ENCODE data around the gene C11orf91. TPM values are rescaled to one million over a fixed set of nuclear protein-coding genes. Genes with fewer than 3 reads are reported as not detected.
"Not testable (repeated sequence)": the region's sequence is repeated elsewhere in the genome, so short reads cannot be mapped to it uniquely, and the experiment has no call there.

C11orf91 gene
- polyA plus RNA-seq, 1 donor, result not detected

DNA sequence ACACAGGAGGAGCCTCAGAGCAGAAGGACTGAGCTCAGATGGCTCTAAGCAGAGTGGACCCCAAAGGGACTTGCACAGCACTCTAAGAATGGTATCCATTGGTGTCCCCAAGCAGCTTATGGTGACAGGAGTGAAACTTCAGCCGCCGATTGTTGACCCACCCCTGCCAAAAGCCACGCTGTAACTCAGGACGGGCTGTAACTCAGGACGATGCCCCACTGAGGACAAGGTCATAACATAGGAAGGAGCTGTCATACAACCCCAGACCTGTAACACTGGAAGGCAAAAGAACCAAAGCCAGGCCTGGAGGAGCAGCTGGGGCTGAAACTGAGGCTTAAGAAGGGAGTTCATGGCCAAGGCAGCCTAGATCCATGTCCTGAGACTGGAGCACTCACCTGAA lies 21.4 kb upstream of the C11orf91 start:
- no peak for DNase-seq

DNA sequence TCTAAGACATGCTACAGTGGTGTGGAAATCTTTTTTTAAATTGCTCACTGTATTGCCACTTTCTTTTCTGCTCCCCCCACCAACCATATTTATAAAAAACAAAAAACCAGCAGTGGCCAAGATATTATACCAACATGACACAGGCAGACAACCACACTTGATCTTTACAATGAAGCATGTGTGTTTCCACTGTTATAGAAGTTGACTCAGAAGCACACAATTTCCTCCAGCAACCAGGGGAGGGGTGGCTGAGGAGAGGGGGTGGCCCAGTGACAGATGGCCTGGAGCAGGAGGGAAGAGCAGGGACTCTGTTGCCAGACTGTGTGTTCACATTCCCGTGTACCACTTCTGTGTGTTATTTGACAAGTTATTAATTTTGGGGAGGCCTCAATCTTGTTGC lies 20.8 kb upstream of the C11orf91 start:
- DNase-seq, result no peak

DNA sequence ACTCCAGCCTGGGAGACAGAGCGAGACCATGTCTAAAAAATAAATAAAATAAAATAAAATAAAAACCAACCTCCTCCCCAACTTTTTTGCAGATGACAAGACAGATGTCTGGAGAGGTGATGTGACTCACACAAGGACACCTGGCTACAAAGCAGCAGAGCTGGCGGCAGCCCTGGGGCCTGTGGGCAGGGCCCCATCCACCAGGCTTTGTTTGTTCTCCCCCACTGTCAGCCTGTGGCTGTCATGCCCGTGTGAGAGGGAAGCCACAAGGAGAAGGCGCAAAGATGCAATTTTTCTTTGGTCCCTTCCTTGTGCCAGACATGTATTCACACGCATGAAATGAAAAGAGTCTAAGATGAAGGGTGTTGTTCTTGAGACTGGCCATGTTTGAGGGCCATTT lies 19.0 kb upstream of the C11orf91 start:
- no peak for DNase-seq

DNA sequence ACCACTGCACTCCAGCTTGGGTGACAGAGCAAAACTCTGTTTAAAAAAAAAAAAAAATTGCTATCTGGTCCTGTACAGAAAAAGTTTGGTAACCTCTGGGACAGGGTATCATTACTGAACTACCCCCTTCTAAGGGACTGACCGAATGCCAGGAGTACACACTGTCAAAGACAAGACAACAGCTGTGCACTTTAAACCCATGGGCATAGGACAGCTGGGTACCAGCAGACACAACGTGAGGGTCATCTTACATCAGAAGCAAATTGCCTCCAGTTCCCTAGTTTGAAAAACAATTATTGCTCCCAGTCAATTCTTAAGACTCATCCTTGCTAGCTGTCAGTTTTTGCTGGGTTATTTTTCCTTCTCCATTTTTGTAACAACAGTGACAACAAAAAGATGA lies 17.8 kb upstream of the C11orf91 start:
- no peak for DNase-seq

DNA sequence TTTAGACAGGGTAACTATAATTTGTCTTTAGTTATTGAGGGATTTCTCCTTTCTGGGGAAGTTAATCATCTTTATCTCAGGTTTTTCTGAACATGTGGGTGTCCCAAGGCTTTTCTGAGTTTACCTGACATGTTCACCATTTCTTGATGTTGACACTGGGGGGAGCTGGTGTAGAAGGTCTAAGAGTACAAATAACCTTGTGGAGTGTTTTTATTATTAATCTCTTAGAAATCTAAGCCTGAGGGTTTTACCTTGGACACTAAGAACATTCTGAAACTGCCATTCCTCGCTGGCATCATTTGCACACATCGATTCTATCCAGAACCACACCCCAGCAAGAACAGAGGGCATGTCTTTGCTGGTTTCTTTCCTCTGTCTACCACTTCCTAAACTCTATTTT lies 15.6 kb upstream of the C11orf91 start:
- DNase-seq, result no peak

DNA sequence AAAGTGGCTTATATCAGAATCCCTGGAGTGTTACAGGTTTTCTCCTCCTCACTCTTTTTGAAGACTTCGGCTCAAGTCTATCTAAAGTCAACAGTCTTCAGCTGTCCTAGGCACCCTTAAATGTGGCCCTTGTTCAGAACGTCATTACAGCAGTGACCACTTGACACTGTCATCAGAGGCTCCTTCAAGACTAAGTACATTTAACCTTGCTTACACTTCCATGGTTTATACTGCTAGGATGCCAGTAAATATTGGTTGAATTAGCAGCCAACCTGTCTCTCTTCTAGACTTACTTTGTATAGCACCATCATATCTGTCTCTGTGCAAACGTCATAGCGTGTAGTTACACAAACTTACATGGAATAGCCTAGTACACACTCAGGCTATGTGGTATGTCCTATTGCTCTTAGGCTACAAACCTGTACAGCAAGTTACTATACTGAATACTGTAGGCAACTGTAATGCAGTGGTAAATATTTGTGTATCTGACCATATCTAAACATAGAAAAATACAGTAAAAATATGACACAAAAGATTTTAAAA lies 13.3 kb upstream of the C11orf91 start:
- no peak for DNase-seq

DNA sequence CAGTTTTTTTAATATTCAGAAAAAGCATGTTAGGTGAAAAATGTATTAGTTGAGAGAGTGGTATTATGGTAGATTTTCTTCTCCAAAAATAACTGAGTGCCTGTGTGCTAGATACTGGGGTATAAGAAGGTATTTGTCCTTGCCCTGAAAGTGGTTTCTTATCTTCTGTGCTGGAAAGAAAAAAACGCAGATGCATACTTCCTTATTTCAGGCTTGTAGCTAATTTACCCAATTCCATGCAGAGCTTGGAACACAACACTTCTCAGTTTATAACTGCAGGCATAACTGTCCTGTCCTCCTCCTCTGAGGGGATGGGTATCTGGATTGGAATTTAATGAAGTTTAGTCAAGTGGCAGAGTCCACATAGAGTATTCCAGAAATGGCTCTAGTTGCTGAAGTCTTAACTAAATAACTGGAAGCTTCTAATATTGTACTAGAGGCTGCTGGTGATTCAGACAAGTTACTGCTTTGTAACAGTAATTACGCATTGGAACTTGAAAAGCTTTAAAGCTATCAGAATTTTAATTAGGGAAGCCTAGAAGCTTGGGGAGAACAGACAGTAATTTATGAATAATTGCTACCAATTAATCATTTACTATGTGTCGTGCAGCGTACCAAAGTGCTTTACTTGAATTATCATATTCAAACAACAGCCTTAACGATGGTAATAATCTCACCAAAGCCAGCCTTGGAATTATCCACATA lies 12.7 kb upstream of the C11orf91 start:
- DNase-seq, result no peak

DNA sequence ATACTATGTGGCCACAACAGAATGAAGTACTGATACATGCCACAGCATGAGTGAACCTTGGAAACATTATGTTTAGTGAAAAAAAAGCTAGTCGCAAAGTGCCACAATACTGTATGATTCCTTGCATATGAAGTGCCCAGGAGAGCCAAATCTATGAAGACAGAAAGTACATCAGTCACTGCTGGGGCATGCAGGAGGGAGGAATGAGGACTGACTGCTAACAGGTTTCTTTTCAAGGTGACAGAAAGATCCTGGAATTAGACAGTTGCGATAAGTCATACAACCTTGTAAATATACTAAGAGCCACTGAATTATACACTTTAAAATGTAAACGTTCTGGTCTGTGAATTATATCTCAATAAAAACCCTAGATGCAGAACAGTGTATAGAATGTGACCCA lies 11.8 kb upstream of the C11orf91 start:
- DNase-seq, result no peak

DNA sequence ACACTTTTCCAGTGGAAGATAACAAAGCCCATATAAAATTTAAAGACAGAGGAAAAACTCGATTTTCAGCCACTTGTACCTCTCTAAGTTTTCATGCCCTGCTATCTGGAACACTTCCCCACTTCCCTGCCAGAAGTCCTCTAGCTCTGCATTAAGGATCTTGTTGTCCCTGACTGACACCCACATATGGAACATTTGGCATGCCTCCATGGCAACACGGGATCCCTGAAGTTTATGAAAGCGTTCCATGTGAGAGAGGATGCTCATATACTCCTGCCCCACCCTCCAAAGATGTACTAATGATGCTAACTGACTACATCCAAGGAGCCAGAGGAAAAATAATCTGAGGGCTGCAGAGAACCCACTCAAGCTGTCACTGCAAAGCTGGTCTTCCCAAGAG lies 8.8 kb upstream of the C11orf91 start:
- DNase-seq, result no peak

DNA sequence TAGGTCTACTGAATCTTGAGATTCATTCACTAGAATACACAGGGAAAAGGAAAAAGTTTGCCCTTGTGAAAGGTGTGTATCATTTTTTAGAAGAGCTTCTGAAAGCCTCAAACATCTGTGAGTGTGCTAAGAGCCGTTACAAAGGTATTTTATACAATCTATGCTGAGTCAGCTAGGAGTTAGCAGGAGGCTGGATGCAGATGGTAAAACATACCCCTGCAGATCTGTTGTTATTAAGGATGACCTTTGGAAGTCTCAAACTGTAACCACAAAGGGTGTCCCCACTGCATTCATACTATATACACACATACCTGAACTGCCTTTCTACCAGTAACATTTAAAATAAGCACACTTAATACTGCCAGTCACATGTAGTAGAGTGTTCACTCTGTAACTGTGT lies 8.4 kb upstream of the C11orf91 start:
- no peak for DNase-seq

DNA sequence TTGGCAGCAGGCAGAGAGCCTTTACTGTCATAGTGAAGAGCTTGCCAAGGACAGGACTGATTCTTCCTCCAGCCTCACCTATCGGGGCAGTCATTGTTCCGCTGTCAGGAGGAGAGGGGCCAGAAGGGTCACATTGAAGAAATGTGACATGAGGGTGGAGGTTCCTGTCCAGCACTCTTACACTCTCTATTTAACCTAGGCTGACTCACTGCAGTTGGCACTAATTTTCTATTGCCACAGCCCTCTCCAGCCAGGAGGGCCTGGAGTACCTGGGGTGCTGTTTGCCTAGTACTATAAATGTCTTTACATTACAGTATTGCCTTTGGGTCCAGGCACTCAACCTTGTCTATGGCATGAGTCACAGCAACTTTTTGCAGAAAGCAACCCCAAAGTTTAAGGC lies 7.2 kb upstream of the C11orf91 start:
- DNase-seq, result not testable (repeated sequence)

DNA sequence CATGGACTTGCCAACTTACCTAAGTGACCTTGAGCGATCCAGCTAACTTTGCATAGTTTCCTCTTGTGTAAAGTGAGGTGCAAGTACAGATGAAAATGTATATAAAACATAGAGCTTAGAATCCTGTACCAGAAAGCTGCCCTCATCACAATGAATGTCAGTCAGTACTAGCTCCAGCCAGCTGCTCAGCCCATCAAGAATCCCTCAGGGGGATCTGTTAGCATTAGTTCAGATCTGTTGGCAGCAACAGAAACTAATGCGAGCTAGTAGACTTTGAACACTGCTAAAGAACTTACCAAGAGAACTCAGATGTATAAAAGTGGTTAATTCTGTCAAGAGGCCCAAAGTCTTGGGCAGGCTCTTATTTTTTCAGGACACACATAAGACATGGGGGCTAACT lies 6.3 kb upstream of the C11orf91 start:
- no peak for DNase-seq

DNA sequence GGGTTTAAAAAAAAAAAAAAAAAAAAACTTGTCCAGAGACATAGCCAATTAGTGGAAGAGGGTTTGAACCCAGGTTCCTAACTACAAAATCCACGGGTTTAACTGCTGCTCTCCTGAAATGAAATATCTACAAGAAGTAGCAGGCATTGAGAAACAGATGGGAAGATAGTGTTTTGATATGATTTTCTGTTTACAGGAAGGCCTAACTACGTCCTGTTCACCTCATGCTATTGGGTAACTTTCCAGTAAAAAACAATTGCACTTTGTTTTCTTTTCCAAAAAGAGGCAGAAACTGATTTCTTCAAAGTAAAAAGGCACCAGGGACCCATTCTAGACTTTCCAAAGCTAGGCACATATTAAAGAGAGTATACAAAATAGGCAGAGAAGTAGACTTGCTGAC lies 5.9 kb upstream of the C11orf91 start:
- DNase-seq, result no peak

DNA sequence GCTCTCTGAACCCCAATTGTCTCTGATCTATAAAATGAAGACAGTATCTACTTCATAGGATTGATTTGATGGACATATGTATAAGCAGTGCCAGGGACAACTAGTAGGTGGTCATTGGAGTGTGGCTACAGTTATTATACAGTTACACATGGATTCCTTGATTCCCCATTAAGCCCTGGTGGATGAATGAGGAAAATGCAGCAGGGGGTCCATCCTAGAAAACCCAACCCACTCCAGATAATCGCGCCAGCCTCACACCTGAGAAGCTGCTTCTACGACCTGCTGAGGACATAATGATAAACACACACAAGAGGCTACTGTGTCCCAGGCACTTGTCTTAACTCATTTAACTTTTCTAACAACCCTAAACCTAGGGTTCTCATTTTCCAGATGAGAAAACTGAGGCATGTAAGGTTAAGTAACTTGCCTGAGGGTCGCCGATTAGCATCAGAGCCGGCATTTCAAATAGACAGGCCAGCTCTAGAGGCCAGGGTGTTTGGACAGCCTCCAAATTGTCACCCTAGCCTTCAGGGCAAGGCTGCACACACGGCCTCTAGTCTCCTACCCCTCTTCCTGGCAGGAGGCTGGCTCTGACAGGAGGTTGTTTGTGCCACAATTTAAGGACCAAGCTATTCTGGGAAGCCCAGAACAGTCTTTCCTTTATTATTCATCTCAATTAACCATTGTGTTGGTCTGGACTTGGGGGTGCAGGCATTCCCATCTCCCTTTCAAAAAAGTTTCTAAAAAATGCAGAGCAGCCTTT lies 3.8 kb upstream of the C11orf91 start:
- no peak for DNase-seq

DNA sequence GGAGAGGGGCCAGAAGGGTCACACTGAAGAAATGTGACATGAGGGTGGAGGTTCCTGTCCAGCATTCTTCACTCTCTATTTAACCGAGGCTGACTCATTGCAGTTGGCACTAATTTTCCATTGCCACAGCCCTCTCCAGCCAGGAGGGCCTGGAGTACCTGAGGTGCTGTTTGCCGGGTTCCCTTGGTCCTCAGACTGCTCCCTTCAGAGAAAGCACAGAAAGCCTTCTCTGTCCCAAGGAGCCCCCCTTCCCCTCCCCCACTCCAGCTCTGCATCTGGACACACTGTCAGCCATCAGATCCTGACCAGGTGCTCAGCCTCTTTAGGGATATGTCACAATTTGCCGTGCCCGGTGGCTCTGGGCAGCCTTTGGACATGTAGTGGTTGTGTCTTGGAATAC lies 3.2 kb upstream of the C11orf91 start:
- no peak for DNase-seq

DNA sequence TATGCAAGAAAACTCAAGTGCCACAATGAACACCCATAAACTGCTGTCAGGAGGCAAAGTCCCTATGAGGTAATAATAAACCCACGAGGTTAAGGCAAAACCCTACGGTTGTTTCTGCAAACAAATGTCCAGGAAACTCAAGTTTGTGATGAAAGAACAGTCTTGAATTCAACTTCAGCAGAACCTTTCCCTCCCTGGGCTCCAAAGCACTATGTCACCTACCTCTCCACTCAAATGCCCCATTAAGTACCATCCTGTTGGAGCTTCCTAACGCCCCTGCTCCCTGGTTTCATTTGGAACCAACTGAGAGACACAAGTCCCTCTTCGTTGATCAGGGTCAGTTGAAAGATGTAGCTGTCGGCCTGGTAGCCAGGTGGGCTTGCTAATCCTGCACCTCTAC lies 2.6 kb upstream of the C11orf91 start:
- no peak for DNase-seq

DNA sequence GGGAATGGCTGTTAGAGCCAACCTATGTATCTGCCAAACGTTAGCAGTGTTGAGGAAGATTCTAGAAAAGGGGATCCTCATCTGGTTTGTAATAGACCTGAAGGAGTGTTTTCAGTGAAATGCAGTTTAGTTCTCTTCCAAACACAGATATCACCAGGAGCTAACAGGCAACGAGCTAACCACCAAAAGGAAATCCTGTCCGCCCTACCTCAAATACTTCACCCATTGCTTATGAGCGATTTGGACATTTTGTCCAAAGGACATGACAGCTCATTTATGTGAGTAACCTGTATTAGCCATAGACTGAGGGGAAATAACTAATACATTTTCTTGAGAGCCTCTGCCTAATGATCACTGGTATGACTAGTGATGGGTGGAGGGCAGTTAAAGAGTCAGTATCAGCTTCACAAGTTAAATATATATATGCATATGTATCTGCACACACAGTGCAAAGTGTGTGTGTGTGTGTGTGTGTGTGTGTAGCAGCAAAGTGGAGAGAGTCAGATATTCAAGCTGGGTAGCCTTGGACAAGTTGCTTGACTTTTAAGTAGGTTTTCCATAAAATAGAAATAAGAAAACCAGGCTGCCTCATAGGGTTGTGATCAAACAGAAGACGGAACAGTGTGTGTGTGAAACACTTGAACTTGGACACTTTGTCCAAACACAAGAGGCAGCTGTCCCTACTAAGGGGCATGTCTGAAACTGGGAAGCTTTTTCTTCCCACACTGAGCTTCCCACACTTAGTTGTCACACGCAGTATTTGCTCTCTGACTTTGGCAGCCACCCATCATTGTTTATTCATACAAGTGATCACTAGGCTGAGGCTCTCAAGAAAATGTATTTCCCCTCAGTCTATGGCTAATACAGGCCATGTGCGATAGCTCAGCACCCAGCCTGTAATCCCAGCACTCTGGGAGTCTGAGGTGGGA lies 940 bp upstream of the C11orf91 start:
- no peak for DNase-seq

DNA sequence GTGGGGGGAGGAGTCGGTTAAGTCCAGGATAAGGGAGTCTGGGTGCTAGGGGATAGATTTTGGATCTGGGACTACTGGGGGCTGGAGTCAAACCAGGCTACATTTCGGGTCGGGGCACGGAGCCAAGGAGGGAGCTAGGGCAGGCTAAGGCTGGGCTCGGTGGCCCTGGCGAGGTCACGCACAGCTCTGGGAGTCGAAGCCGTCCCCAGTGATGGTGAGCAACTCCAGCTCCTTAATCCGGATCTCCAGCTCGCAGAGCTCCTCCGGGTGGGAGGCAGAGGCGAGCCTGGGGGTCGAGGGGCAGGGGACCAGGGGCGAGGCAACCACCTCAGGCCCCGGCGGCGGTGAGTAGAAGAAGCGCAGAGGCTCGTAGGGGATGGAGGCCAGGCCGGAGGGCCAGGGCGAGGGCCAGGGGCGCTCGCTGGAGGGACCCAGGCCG lies 544 bp downstream of the C11orf91 start:
- DNase-seq, result no peak

DNA sequence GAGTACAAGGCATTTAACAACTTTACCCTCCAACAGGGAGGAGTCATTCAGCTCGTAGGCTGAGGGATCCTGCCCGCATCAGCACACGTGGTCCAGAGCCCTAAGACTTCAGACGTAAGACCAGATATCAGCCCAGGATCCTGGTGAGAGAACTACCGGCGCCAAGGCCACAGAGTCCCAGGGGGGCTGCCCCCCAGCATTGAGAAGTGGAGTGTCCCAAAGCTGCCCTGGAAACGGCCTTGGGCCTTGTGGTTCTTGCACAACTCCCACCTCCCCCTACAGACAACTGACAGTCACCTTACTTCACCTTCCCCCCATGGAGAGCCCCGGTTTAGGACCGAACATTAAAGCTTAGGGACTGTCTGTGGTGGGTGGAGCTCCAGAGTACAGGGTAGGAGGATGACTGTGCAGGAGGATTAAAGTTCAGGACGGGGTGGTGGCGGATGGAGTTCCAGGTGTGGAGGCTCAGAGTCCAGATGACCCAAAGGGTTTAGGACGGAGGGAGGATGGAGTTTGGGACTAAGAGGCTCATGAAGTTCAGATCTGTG lies 1.0 kb downstream of the C11orf91 start:
- no peak for DNase-seq

DNA sequence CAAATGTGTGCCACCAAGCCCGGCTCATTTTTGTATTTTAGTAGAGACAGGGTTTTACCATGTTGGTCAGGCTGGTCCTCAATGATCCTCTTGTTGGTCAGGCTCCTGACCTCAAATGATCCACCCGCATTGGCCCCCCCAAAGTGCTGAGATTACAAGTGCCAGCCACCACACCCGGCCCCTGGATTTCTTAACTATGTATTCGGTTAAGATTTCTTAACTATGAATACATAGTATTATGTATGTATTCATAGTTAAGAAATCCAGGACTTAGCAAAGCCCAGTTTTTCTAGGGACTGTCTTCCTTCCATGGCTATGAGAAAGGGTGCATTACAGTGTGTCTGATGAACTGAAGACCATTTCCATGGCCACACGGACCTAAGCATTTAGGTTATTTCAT lies 1.7 kb downstream of the C11orf91 start:
- DNase-seq, result no peak

DNA sequence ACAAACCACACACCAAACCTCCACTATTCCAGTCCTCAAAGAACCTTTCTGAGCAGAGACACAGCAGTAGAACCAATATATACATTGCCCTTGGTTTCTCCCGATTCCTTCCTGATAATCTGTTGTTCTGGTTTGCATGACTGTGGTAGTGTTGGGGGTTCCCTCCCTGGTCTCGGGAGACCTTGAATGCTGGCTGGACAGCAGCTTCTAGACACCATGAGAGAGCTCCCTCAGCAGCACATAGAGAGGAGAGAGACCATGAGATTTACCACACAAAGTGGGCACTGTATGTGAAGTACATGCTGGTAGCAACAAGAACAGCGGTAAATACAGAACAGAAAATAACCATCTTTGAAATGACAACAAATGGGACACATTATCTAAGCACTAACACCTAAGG lies 2.6 kb downstream of the C11orf91 start:
- no peak for DNase-seq

DNA sequence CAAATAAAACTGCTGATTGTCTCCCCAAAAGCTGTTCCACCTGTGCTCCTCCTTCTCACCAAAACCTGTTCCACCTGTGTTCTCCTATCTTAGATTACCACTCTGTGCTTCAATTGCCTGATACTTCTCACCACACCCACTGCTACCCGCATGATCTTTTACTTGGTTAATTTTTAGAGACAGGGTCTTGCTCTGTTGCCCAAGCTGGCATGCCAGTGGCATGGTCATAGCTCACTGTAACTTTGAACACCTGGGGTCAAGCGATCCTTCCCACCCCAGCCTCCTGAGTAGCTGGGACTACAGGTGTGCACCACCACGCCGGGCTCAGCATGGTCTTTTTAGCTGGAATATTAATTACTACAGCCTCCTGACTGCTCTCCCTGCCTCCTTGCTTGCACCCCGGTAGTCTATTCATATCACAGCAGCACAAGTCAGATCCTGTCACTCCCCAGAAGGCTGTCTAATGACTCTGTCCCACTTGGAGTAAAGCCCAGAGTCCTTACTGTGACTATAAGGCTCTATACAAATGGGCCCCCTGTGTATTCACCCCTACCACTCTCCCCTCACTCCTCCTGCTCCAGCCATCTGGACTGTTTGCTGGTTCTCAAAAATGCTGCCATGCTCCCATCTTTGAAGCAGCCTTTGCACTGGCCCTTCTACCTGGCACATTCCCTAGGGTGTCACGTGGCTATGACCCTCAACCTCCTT lies 3.5 kb downstream of the C11orf91 start:
- DNase-seq, result no peak

All from left kidney (tissue), 2 donors.